GM21390 (cell line): ENCODE measurements around the gene PDIA6.
"Not testable (repeated sequence)": the region's sequence is repeated elsewhere in the genome, so short reads cannot be mapped to it uniquely, and the experiment has no call there.

Experiments used
- ATAC-seq: cut with Tn5 transposase; IDR thresholded peaks from one replicate; pipeline ENCODE4 v1.9.1; 2021; ENCODE audit not compliant: unreplicated experiment

PDIA6 gene

DNA sequence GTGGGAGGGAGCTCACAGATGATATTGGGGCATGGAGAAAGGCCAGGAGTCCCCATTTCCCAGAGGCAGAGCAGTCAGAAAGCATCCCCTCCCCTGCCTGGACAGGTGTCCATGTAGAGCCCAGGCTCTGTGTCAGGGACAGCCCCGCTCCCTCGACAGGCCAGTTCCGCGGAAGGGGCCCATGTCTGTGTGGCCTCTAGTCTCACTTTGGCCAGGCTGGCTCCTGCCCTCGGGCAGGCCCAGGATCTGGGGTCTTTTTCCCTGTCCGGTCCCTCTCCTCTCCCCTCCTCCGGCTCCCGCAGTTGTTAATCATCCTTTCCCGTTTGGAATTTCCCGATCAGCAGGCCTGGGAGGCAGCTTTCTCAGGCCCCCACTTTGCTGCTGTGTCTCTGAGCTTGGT is 20.4 kb upstream of the PDIA6 start:
- no peak for ATAC-seq

- ATAC-seq, result peak; percentile 86
Measured at GRCh38 chr2:10832203-10832936, 19.8 kb upstream of the PDIA6 start.

- no peak for ATAC-seq
Measured at GRCh38 chr2:10831400-10831985, 18.9 kb upstream of the PDIA6 start.

GRCh38 chr2:10830641-10831399 is 18.2 kb upstream of the PDIA6 start:
- ATAC-seq, result no peak

DNA sequence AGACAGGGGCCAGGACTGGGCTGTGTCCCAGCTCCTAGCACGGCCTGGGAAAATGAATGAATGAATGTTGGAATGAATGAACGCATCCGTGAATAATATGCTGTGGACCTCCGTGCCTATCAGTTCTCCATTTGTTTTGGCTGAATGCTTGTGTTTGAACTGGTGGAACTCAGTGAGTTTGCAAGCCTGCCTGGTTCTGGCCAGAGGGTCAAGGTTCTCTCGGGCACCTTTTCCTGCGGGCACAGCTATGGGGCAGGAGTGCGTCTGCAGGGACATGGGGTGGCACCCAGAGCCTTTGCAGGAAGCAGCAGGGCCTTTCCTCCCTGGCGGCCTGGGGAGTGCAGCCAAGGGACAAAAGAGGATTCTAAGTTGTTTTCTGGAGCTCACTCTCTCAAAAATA is 17.6 kb upstream of the PDIA6 start:
- ATAC-seq, result no peak

DNA sequence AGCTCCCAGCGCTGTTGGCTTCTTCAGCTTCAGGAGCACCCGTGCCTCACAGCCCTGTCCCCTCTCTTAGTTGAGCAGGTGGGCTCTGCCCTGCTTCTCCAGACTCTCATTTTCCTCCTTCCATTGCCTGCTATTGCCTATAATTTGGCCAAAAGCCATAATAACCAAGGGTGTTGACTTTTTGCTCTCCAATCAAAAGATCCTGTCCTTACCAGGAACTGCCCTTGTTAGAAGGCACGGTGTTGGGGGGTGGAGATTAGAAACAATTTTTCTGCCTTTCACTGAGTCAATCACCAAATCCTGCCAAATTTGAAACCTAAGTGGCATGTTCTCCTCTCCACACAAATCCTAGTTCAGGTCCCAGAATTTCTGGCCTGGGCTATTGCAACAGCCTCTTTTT is 16.7 kb upstream of the PDIA6 start:
- ATAC-seq, result no peak

DNA sequence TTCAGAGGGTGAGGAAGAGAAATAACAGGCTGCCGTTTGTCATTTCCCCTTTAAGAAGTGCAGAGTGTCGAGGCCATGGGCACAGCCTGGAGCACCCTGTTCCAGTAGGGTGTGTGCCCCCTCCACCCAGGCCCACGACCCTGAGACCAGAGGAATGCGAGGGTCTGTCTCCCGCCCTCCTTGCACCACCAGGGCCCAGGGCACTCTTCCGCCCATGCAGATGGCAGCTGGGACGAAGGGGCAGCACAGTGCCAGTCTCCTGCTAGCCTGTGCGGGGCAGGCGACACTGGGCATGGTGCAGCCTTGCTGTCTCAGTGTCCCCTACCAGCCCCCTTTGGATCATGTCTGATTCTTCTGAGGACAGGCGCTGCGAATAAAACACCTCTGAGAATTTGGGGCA is 15.8 kb upstream of the PDIA6 start:
- no peak for ATAC-seq

DNA sequence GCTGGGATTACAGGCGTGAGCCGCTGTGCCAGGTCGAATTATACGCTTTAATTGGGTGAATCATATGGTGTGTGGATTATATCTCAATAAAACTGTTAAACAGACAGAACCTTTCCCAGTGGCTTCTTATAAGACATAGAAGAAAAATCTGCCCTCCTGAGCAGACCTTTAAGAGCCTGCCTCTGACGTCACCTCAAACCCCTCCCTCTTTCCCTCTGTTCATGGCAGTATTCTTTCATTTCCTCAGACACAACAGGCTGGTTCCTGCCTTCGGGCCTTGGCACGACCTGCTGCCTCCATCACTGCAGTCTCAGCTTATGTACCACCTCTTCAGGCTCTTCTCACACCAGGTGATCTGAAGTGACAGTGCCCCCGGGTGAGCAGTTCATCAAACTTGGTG is 14.0 kb upstream of the PDIA6 start:
- no peak for ATAC-seq

- no peak for ATAC-seq
Measured at GRCh38 chr2:10826026-10826425, 13.4 kb upstream of the PDIA6 start.

- ATAC-seq, result no peak
Measured at GRCh38 chr2:10824191-10824590, 11.6 kb upstream of the PDIA6 start.

DNA sequence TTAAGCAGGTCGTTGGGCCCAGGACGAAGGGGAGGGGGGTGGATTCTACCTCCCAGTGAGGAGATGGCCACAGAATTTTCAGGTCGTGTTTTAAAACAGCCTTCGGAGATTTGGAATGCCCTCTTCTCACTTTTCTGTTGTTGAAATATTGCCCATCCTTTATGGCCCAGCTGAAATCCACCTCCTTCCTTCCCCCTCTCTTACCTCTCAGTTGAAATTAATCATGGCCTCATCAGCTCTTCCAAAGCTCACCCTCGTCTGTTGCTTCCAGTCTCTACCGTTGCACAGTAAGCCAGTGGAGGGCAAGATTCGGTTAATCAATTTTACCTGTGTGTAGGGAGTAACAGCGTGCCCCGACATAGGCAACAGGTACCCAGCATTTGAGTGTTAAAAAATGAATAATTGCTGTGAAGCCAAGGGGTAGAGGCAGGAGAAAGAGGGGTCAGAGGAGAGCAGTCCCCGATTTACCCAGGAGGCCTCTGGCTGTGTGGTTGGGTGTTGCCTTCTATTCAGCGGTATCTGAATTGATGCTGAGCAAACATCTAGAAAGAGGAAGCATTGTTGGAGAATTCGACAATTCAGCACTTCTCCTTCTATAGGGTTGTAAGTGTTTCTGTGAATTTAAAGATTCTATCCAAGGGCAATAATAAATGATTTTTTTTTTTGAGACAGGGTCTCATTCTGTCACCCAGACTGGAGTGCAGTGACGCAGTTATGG is 8.6 kb upstream of the PDIA6 start:
- no peak for ATAC-seq

DNA sequence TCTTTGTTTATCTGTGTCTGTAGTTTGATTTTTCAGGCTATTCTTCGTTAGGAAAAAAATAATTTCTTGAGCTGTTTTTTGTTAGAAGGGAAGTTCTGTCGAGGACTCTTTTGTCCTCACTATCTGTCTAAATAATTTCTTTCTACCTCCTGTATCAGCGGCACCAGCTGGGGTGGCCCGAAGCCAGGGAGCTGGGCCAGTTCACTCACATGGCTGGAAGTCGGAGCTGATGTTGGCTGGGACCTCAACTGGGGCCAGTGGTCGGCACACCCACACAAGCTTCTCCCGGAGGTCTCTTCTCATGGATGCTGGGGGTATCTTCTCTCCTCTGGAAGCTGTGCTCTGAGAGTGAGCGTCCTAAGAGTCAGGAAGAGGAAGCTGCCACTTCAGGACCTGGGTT is 8.0 kb upstream of the PDIA6 start:
- no peak for ATAC-seq

DNA sequence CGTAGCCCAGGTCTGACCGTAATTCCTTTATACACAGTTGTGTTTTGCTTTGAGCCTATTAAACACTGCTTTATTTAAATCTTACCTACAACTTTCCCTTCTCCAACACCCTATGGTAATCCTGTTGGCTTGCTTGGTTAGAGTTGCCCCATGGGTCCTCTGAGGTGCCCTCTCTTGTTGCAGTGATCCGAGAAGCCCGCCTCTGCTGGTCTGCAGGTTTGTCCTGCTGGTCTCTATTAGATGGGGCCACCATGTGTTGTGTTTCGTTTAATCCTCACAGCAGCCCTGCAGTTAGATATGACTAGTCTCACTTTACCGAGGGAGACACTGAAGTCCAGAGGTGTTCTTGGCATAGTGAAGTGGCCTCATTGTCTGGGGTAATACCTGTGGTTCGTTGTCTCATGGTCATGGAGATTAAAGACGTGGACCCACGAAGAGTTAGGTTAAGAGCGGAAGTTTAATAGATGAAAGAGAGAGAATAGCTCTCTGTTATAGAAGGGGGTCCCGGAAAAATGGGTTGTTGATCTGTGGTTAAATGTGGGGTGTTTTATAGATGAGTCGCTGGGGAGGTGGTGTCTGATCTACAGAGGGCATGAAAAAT is 7.2 kb upstream of the PDIA6 start:
- ATAC-seq, result no peak

DNA sequence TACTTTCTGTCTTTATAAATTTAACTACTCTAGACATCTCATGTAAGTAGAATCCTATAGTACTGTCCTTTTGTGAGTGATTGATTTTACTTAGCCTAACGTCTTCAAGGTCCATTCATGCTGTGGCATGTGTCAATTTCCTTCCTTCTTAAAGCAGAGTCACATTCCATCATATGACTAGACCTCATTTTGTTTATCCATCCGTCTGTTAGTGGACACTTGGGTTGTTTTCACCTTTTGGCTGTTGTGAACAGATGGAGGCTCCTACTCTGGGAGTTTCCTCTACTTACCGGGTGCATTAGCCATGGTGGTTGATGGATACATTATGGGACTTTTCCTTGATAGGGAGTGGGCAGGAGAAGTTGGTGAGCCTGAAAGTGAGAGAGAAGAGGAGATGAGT is 6.4 kb upstream of the PDIA6 start:
- no peak for ATAC-seq

DNA sequence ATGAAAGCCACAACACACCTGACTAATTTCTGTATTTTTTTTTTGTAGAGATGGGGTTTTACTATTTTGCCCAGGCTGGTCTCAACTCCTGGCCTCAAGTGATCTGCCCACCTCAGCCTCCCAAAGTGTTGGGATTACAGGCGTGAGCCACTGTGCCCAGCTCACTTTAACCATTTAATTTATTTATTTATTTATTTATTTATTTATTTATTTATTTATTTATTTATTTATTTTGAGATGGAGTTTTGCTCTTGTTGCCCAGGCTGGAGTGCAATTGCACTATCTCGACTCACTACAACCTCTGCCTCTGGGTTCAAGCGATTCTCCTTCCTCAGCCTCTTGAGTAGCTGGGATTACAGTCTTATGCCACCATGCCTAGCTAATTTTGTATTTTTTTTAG is 5.7 kb upstream of the PDIA6 start:
- ATAC-seq, result not testable (repeated sequence)

- no peak for ATAC-seq
Measured at GRCh38 chr2:10817413-10817812, 4.8 kb upstream of the PDIA6 start.

DNA sequence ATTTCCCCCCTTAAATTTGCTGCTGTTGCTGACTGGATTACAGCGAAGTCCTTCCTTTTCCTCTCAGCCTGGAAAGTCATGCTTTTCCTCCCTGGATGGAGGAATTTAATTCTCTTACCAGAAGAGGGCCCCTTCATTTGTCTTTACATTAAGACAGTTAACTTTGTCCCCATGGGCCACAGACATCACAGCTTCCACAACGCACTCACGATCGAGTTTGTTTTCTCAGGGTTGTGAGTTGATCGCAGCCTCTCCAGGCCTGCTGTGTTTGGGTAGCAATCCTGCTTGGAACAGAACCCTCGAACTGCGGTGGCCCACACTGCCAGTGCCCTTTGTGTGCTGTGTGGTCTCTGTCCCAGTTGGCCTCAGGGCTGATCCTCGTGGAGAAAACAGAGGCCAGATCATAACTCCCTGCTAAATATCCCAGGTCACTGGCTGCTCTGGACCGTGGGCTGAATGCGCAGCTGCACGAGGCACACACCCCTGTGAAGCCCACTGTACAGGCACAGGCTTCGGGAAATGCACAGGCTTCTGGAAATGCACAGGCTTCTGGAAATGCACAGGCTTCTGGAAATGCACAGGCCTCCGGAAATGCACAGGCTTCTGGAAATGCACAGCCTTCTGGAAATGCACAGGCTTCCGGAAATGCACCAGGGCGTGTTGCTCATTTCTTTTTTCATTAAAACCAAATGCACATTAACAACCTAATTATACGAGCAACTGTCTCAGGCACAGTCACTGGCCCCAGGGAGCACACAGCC is 2.2 kb upstream of the PDIA6 start:
- no peak for ATAC-seq

DNA sequence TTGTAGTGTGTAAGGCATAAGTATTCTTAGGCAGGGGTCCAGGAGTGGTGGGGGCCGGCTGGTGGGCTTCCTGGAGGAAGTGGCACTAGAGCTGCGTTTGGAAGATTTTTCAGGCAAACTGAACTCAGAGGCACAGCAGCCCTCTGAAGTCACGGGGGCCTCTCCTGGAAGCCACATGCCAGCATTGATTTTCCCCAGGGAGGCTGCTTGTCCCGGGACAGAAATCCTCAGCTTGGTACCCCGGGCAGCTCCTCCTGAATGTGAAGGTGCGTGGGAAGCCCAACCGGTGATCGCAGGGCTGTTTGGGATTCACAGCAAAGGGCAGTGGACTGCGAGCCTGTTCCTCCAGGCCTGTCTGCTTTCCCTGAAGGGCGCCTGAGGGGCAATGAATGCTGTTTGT is 1.6 kb upstream of the PDIA6 start:
- ATAC-seq, result no peak

DNA sequence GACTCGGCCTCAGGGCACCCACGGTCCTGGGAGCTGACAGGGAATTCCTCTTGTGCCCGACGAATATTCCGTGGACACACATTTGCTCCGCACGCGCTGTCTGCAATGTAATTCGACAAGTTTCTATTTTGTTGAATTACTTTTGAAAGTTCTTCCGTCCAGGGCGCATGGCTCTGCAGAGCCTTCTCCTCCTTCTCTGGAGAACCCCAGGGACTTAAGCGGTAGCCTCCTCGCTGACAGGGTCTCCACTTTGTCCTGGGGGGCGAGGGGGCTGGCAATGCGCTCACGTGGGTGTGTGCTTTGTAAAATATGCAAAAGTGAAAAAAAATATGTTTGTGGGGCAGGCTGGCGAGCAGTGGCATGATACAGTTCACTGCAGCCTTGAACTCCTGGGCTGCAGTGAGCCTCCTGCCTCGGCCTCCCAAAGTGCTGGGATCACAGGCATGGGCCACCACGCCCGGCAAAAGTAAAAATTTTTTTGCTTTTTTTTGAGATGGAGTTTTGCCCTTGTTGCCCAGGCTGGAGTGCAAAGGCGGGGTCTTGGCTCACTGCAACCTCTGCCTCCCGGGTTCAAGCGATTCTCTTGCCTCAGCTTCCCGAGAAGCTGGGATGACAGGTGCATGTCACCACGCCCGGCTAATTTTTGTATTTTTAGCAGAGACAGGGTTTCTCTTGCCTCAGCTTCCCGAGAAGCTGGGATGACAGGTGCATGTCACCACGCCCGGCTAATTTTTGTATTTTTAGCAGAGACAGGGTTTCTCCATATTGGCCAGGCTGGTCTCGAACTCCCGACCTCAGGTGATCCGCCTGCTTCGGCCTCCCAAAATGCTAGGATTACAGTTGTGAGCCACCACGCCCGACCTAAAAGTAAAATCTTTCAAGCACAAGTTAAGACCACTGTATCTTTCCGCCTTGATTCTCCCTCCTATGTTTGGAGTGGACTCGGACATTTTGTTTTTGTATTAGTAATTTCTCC is 866 bp upstream of the PDIA6 start:
- not testable (repeated sequence) for ATAC-seq
